LNCaP clone FGC (cell line): ENCODE data around the gene P3H3.

Experiments used
- DNase-seq: peaks from one replicate; pipeline ENCODE4 v3.0.0-alpha.2; 2011; ENCODE audit warnings: low read depth
- H3K4me3 ChIP-seq: 2 replicates; pipeline ENCODE4 v1.5.1; 2011; ENCODE audit warnings: mild to moderate bottlenecking, low read depth, low read length, control low read depth
- CTCF ChIP-seq: IDR thresholded peaks from 2 replicates; pipeline ENCODE4 v1.5.1; 2012; ENCODE audit warnings: mild to moderate bottlenecking; ENCODE audit not compliant: control insufficient read depth, insufficient read depth; ENCODE audit errors: extremely low read depth

P3H3 gene

GRCh38 chr12:6845395-6845794 is 17.2 kb downstream of the P3H3 start:
- TF ChIP-seq CTCF: no peak
- no peak overlapping the region for H3K4me3 ChIP-seq
- no peak for DNase-seq

DNA sequence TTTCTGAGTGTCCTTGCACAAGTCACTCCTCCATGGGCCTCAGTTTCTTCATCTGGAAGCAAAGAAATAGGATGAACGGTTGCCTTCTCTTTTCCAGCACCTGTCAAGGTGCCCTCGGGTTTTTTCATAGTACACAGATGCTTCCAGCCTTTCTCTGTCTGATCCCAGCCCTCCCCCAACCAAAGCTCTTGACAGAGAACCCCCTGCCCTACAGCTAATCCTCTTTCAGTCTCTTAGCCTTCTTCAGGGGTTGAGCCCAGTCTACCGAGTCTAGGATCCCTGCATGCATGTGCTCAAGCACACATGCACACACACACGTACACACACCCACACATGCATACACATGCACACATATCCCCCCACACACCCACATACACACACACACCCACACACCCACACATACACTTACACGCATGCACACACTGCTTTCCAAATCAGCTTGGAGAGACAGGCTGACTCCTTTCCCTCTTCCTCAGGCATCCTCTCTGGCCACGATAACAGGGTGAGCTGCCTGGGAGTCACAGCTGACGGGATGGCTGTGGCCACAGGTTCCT is 18.2 kb downstream of the P3H3 start:
- no peak overlapping the region for H3K4me3 ChIP-seq
- no peak for DNase-seq
- no peak for TF ChIP-seq CTCF

- H3K4me3 ChIP-seq: no peak overlapping the region
- DNase-seq: no peak
- no peak for TF ChIP-seq CTCF
Measured at GRCh38 chr12:6847676-6848075, 19.5 kb downstream of the P3H3 start.

DNA sequence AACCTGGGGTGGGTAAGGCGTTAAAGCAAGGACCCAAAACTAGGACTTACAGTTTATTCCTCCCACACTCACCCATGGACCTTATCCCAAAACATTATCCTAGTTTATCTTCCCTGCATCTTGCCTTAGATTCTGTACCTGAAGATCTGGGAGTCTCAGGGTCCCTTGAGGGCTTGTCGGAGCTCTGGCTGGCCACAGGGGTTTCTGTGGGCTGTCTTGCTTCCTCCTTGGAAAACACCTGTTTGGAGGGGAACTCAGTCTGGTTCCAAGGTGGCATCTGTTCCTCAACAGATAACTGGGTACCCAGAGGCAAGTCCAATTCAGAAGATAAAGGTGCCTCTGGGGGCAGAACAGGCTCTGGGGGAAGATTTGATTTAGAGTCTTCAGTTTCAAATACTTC is 21.2 kb downstream of the P3H3 start:
- TF ChIP-seq CTCF: no peak
- DNase-seq: no peak
- no peak overlapping the region; the same call in 1 of the 2 replicates for H3K4me3 ChIP-seq

- peak overlapping the region; percentile 88 for H3K4me3 ChIP-seq
- no peak for TF ChIP-seq CTCF
- no peak for DNase-seq
Measured at GRCh38 chr12:6849976-6850560, 21.9 kb downstream of the P3H3 start.

DNA sequence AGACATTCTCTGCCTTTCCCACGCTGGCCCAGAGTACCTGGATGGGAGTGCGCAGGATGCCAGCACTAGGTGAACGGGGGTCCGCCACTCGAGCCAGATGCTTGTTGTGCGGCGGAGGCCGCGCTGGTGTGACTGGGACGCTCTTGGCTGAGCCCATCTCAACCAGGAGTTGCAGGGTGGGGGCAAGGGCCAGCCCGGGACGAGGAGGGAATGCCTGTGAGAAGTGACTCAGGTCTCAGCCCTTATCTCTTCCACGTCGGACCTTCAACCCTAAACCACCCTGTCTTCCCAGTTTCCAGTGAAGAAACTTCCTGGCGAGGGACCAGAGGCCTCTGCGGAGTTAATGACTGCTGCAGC is 22.6 kb downstream of the P3H3 start:
- TF ChIP-seq CTCF: no peak
- peak overlapping the region; percentile 88 for H3K4me3 ChIP-seq
- DNase-seq: no peak
